ENCODE results near the gene GALNT11.

DNA sequence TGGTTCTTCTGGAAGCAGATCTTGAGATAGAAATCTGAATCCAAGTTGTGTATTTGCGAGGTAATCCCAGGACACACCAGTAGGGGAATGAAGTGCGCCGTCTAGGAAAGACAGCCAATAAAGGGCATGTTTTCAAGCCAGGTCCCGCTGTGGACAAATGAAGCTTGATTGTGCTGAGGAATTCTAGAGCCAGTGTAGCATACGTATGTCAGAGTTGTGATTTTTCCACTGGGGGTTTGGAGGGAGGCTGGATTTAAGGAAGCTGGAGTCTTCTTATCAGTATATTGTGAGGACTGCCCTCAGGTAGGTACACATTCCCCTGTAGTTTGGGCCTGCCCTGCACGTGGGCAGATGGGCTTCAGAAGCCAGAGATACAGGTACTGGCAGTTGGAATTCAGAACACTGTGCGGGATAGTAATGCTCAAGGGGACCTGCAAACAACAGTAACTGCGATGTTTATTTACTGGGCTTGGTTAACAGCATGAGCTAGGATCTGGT is 50.9 kb downstream of the GALNT11 start:
- TF ChIP-seq, protein P1, sequence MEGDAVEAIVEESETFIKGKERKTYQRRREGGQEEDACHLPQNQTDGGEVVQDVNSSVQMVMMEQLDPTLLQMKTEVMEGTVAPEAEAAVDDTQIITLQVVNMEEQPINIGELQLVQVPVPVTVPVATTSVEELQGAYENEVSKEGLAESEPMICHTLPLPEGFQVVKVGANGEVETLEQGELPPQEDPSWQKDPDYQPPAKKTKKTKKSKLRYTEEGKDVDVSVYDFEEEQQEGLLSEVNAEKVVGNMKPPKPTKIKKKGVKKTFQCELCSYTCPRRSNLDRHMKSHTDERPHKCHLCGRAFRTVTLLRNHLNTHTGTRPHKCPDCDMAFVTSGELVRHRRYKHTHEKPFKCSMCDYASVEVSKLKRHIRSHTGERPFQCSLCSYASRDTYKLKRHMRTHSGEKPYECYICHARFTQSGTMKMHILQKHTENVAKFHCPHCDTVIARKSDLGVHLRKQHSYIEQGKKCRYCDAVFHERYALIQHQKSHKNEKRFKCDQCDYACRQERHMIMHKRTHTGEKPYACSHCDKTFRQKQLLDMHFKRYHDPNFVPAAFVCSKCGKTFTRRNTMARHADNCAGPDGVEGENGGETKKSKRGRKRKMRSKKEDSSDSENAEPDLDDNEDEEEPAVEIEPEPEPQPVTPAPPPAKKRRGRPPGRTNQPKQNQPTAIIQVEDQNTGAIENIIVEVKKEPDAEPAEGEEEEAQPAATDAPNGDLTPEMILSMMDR (IDR thresholded peaks at IDR 0.05) = peak; percentile 69
- TF ChIP-seq EZH2 (IDR thresholded peaks at IDR 0.05) (no peak), EZH2phosphoT487 (IDR thresholded peaks at IDR 0.05) (no peak)
